Bronchial smooth muscle cell (primary cell): ENCODE measurements around the gene TPP1. TPM values are rescaled to one million over a fixed set of nuclear protein-coding genes. Genes with fewer than 3 reads are reported as not detected.

Source experiments
- total RNA-seq: library from RNA; depleted of rRNA; stranded (reverse); fragments of >200 nt; gene quantifications from 2 replicates; pipeline ENCODE4 v1.2.1, GENCODE V29; 2014

Gene TPP1
- 53.4 and 73.6 TPM in 2 replicates for total RNA-seq

DNA sequence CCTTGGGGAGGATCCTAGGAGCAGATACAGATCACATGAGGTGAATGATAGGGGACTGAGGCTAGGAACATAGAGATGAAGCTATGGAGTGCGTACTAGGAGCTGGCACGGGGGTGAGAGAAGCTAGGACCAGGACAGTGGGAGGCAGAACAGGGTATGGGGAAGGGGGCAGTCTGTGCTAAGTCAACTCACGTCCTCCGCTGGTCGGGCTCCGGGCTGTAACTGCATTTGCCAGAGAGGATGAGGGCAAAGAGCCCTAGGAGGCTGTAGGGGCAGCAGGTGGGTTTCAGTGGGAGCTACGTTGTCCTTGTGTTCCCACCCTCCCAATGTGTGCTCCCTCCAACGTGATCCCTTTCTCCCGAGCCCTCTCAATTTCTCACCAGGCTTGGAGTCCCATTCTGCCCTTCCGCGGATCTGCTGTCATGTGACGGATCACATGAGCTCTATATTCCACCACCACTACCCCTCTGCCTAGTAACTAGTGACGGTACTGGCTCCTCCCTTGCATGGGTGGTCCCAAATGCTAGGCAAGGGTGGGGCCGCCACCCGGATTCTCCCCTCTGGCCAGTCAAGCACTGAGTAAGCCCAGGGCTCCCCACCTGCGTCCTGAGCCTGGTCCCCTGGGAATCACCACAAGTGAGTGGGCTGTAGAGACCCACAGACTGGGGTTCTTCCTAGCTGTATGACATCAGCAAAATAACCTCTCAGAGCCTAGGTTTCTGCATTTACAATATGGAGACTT, at the start of gene TPP1:
TSS of gene TPP1 (minus strand) at position 419 of the 742 bp plus-strand sequence. CDS start at position 397, 22 bp downstream.

DNA sequence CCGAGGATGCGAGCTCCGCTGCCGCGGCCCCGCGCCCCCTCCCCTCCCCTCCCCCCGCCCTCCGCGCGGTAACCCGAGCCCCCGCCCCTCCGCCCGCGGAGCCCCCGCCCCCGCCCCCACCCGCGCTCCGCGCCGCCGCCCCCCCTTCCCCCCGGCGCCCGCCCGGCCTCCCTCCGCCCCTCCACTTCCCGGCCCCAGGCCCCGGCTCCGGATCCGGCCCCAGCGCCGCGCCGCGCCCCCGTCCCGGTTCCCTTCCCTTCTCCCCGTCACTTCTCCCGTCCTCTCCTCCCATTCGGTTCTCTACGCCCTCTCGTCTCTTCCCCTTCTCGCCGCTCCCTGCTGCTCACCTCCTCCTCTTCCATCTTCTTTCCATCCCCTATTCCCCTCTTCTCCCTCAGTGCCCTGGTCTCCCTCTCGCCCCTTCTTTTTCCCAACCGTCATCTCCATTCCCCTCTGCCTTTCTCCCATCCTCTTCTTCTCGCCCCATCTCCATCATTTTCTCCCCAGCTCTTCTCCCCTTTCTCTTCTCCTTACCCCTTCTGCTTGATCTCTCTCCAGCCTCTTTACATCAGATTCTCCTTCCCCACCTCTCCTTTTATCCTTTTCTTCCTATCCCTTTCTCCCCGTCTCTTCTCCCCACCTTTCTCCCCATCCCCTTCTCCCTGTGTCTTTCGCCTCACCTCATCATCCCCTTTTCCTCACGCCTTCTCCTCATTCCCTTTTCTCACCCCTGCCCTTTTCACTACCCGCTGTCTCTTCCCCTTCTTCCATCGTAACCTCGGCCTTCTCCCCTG, 36.8 kb upstream of the TPP1 start, which contains the start of gene DCHS1:
TSS of gene DCHS1 (minus strand) at position 20 of the 794 bp plus-strand sequence. CDS start 14,196 bp downstream, outside the sequence.

DNA sequence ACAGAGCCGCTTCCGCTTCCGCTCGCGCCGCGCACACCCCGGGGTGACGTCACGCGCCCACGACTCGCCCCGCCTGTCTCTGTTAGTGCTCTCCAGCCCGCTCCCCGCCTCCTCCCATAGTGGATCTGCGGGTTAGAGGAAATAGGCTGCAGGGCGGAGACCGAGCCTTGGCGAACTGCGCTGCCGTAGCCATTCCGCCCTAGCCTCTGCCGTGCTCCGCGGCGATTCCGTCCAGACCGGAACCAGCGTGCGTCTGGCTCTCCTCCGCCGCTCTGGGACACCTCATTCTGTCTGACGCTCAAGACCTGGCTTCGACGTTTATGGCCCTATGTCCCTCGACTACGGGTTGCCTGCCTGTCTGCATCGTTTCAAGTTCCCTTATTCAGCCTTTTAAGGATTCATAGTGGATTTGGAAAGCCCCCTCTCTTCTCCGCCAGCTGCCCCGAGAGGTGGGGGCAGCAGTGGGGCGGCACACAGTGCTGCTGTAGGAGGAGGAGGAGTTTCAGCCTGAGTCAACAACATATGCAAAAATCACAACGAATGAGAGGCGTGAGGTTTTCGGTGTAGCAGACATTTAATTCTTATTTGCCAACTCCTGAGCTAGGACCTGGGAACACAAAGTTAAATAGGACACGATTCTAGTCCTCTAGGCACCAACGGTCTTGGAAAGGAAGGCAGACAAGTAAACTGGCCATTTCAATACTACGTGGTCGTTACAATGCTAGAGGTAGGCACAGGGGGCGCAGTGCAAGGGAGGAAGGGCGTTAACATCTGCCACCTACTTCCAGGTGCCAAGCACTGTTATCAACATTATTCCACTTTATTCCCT, 6.8 kb downstream of the TPP1 start, which contains the start of gene TAF10:
TSS of gene TAF10 (minus strand) at position 4 of the 829 bp plus-strand sequence. CDS start 27 bp downstream, outside the sequence.

DNA sequence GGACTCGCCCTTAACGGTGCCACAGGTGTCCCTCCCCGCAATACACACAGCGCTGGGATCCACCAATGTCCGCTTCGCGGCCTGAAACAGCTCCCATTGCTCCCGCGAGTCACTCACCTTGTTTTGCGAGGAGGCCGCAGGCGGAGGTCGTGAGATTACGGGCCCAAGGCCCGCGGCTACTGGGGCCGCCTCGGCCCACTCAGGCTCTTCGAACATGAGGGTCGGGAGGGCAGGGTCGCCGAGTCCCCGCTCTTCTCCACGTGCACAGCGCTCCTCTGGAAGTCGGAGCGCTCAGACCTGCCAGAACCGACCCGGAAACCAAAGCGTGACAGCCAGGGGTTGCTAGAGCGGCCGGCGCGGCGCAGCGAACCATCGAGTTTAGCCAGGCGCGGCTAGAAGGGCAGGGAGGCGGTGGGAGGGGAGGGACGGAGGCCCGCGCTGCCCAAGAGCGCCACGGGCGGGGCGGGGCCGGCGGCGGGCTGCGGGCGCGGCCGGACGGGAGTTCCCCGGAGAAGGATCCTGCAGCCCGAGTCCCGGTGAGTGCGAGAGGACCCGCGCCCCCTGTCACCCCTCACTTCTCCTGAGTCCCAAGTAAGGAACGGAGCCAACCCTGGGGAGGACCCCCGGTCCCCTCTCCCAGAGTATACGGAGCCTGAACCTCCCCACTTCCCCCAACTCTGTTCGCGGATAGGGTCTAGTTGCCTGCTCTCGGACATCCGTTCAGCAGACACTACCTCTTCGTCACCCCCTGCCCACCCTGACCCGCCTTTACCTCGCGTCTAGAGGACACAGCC, 15.7 kb downstream of the TPP1 start, which contains the start of the genes ILK and RRP8:
TSS of gene ILK (plus strand) at position 488 of the 794 bp plus-strand sequence. CDS start 498 bp downstream, outside the sequence.
TSS of gene RRP8 (minus strand) at position 330 of the 794 bp plus-strand sequence. CDS start at position 216, 114 bp downstream.

Other genes with a start within 250 kb of the TPP1 start
- gene SMPD1, start 228.9 kb downstream of the TPP1 start, total RNA-seq, result 40.0 and 41.3 TPM in 2 replicates
- 53.4 and 69.9 TPM in 2 replicates for gene APBB1, start 200.3 kb downstream of the TPP1 start, total RNA-seq
- gene HPX, start 178.4 kb downstream of the TPP1 start, total RNA-seq, result 0.63 and 0.77 TPM in 2 replicates
- gene TRIM3, start 145.5 kb downstream of the TPP1 start, total RNA-seq, result 27.4 and 42.2 TPM in 2 replicates
- 40.8 and 48.5 TPM in 2 replicates for gene ARFIP2, start 138.1 kb downstream of the TPP1 start, total RNA-seq
- 30.8 and 31.7 TPM in 2 replicates for gene TIMM10B, start 137.9 kb downstream of the TPP1 start, total RNA-seq
- 6.1 and 6.4 TPM in 2 replicates for gene DNHD1, start 122.1 kb downstream of the TPP1 start, total RNA-seq
- gene RRP8, start 15.8 kb downstream of the TPP1 start, total RNA-seq, result 5.1 and 6.9 TPM in 2 replicates
- gene ILK, start 15.6 kb downstream of the TPP1 start, total RNA-seq, result 137 and 176 TPM in 2 replicates
- gene TAF10, start 7.2 kb downstream of the TPP1 start, total RNA-seq, result 58.7 and 78.2 TPM in 2 replicates
- 13.7 and 28.4 TPM in 2 replicates for gene DCHS1, start 36.4 kb upstream of the TPP1 start, total RNA-seq
- gene MRPL17, start 63.9 kb upstream of the TPP1 start, total RNA-seq, result 42.8 and 57.2 TPM in 2 replicates
- gene OR2AG2, start 152.6 kb upstream of the TPP1 start, total RNA-seq, result 0.16 TPM in 1 of 2 replicates, not detected in the other
- not detected in 2 replicates for gene OR2AG1, start 163.6 kb upstream of the TPP1 start, total RNA-seq
- gene OR6A2, start 180.3 kb upstream of the TPP1 start, total RNA-seq, result 0.09 and 0.16 TPM in 2 replicates
- gene OR10A5, start 226.3 kb upstream of the TPP1 start, total RNA-seq, result not detected in 2 replicates
- gene OR10A2, start 243.6 kb upstream of the TPP1 start, total RNA-seq, result not detected in 2 replicates